Measurements from ENCODE around the gene RAPGEF3. TPM values are rescaled to one million over a fixed set of nuclear protein-coding genes. Genes with fewer than 3 reads are reported as not detected.

RAPGEF3 gene
- total RNA-seq, 6 experiments from 2014 or later: 2.0 to 4.1 (median 3.1) TPM

GRCh38 chr12:47744778-47745436 is 13.8 kb downstream of the RAPGEF3 start:
- H3K9me3 Mint-ChIP-seq: no peaks in the 10 kb centered on the region
- no peak for TF ChIP-seq CTCF (IDR thresholded peaks at IDR 0.05)

GRCh38 chr12:47744005-47744651 is 14.6 kb downstream of the RAPGEF3 start:
- TF ChIP-seq CTCF (IDR thresholded peaks at IDR 0.05): peak; percentile 68
- Mint-ChIP-seq H3K36me3 (ENCODE audit: low read depth) (no peaks in the 10 kb centered on the region), H3K27ac (no peak overlapping the region), H3K4me3 (no peak overlapping the region), H3K27me3 (ENCODE audit: insufficient read depth) (peaks cover 8% of the 10 kb centered on the region; the same call in 1 of the 2 replicates), H3K9me3 (no peaks in the 10 kb centered on the region), H3K4me1 (ENCODE audit: low read depth) (peaks cover 7% of the 10 kb centered on the region)
- no peak for DNase-seq

More at GRCh38 chr12:47744778-47745436, 13.8 kb downstream of the RAPGEF3 start:
- DNase-seq: no peak
- H3K27ac Mint-ChIP-seq: no peak overlapping the region
- H3K4me1 Mint-ChIP-seq (ENCODE audit: low read depth): peaks cover 7% of the 10 kb centered on the region
- peaks cover 7% of the 10 kb centered on the region; the same call in 1 of the 2 replicates for H3K27me3 Mint-ChIP-seq (ENCODE audit: insufficient read depth)
- H3K4me3 Mint-ChIP-seq: no peak overlapping the region
- H3K36me3 Mint-ChIP-seq (ENCODE audit: low read depth): no peaks in the 10 kb centered on the region

GRCh38 chr12:47743311-47743860 is 15.3 kb downstream of the RAPGEF3 start:
- TF ChIP-seq CTCF (IDR thresholded peaks at IDR 0.05): no peak
- peaks cover 7% of the 10 kb centered on the region for H3K4me1 Mint-ChIP-seq (ENCODE audit: low read depth)
- no peaks in the 10 kb centered on the region for H3K9me3 Mint-ChIP-seq
- H3K36me3 Mint-ChIP-seq (ENCODE audit: low read depth): no peaks in the 10 kb centered on the region
- DNase-seq: no peak
- H3K27me3 Mint-ChIP-seq (ENCODE audit: insufficient read depth): peaks cover 6% of the 10 kb centered on the region; the same call in 1 of the 2 replicates
- H3K27ac Mint-ChIP-seq: no peak overlapping the region
- no peak overlapping the region for H3K4me3 Mint-ChIP-seq

- H3K4me3 Mint-ChIP-seq: no peak overlapping the region
- TF ChIP-seq CTCF (IDR thresholded peaks at IDR 0.05): peak; percentile 98
- no peaks in the 10 kb centered on the region for H3K36me3 Mint-ChIP-seq (ENCODE audit: low read depth)
- DNase-seq: no peak
- H3K9me3 Mint-ChIP-seq: no peaks in the 10 kb centered on the region
- H3K27ac Mint-ChIP-seq: no peak overlapping the region
- H3K4me1 Mint-ChIP-seq (ENCODE audit: low read depth): peaks cover 11% of the 10 kb centered on the region
- H3K27me3 Mint-ChIP-seq (ENCODE audit: insufficient read depth): peaks cover 6% of the 10 kb centered on the region; the same call in 1 of the 2 replicates
These were observed 16.3 kb downstream of the RAPGEF3 start for GRCh38 chr12:47742253-47742825.

GRCh38 chr12:47741340-47741703 is 17.4 kb downstream of the RAPGEF3 start:
- no peak overlapping the region for H3K27ac Mint-ChIP-seq

More at GRCh38 chr12:47741340-47741703, 17.4 kb downstream of the RAPGEF3 start:
- H3K4me1 Mint-ChIP-seq (ENCODE audit: low read depth): peaks cover 18% of the 10 kb centered on the region
- no peak for TF ChIP-seq CTCF (IDR thresholded peaks at IDR 0.05)
- no peak for DNase-seq
- peaks cover 6% of the 10 kb centered on the region; the same call in 1 of the 2 replicates for H3K27me3 Mint-ChIP-seq (ENCODE audit: insufficient read depth)
- H3K36me3 Mint-ChIP-seq (ENCODE audit: low read depth): no peaks in the 10 kb centered on the region
- no peak overlapping the region for H3K4me3 Mint-ChIP-seq
- no peaks in the 10 kb centered on the region for H3K9me3 Mint-ChIP-seq

Data from HFFc6 (cell line).